ENCODE measurements around the gene TREM1.

TREM1 gene

GRCh38 chr6:41294214-41294872 is 7.9 kb upstream of the TREM1 start:
- DNase-seq = no peak

DNA sequence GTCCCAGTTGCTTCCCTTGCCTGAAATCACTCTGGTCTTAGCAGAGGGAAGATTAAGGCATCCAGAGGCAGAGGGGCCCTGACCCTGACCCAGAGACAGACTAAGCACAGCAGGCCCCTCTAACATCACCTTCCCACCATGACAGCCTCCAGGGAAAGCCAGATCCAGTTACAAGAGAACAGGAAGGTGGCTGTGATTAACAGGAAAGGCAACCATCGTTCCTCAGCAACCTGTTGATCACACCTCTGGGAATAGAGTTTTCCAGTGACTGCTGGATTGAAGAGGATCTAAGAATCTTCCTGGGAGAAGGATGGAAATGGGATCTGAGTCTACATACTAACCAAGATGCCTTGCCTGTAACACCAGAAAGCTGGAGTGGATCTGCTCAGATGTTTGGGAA is 5.2 kb upstream of the TREM1 start:
- DNase-seq = no peak

DNA sequence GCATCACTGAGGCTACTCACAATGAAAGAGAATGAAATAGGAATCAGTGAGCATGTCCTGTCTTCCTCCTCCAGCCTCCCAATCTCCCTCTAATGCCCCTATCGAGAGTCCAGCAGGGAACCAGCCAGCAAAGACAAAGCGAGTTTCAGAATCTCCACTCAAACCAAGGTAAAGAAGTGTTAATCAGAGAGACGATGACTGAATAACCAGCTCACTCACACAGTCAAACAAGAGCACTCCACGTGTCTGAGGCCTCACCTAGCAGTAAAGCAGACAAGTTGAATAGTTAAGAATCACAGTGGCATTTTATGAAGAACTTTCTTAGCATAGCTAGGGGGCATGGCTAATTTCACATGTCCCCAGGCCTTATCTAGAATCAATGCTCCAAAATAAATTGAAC is 3.3 kb upstream of the TREM1 start:
- no peak for DNase-seq

DNA sequence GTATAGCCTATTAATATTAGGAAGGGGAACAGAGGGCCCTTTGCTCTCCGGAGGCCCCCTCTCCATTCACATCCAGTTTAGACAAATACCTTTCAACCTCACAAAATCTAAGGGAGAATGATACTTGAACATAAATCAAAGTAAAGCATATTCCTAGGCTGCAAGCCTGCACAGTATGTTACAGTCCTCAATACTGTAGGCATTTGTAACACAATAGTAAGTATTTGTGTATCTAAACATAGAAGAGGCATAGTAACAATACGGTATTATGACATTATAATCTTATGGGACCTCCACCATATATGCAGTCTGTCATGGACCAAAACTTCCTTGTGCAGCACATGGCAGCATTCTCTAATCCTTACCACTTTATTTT is 2.3 kb upstream of the TREM1 start:
- DNase-seq = no peak

DNA sequence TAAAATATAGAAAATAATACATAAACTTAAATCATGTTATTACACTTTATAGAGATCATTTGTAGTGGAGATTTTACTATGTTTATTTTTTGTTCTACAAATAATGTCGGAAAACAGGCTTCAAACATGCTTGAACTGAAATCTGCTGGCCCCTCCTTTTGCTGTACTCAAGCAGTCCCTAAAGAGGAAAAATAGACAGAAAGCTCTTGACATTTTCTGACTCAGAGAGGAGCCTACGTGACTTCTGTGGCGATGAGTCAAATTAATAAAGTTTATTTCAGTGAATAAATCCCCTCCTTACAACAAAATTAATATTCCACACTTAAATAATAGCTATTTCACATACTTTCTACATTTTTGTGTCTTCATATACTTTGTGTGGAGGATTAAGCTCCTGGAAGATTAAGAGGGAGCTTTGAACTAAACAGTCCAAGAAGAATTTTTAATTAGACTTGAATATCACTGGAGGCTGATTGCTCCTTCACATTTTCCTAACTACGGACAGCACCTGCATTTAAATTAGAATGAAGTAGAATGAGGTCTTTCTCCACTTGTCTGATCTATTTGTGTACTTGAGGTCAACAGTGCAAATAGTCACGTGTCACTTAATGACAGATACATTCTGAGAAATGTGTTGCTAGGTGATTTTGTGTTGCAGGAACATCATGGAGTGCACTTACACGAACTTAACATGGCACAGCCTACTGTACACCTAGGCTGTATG is 1.7 kb upstream of the TREM1 start:
- DNase-seq = no peak

GRCh38 chr6:41284726-41285125 is 1.8 kb downstream of the TREM1 start:
- no peak for DNase-seq

DNA sequence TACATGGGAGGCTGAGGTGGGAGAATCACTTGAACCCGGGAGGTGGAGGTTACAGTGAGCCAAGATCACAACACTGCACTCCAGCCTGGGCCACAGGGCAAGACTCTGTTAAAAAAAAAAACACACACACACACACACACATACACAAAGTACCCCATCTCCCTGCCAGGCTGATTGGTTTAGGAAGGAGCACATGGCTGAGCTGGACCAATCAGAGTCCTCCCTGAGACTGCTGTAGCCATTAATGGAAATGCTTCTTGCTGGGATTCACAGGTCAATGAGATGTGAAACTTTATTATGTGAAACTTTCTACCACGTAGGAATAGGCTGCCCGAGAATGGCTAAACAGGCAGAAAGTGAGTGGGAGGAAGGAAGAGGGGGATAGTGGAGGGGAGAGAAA is 2.9 kb downstream of the TREM1 start:
- DNase-seq = no peak

DNA sequence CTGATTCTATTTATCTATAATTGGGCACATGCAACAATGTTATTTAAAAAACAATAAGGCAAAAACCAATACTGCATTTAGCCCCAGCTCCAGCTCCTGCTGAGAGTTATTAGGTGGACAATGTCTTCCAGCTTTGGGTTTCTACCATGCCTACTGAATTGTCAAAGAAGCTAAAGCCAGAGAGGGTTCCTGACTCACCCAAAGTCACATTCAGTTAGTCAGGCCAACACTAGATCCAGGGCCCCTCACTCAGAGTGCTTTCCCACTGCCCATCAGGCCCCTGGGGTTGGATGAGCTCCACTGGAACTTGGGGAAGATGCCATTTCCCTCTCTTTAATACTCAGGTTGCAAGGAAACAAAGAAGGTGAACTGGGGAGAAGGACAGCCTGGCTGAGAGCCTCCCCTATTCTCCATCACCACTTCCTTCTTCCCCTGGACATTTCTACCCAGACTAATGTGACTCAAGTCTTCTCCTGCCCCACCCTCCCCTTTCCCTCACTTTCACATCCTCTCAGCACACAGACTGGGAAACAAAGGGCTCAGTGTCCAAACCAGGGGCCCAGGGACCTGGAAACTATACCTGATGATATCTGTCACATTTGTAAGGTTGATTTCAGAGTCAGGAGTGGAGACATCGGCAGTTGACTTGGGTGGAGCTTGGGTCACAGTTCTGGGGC is 6.0 kb downstream of the TREM1 start:
- no peak for DNase-seq

DNA sequence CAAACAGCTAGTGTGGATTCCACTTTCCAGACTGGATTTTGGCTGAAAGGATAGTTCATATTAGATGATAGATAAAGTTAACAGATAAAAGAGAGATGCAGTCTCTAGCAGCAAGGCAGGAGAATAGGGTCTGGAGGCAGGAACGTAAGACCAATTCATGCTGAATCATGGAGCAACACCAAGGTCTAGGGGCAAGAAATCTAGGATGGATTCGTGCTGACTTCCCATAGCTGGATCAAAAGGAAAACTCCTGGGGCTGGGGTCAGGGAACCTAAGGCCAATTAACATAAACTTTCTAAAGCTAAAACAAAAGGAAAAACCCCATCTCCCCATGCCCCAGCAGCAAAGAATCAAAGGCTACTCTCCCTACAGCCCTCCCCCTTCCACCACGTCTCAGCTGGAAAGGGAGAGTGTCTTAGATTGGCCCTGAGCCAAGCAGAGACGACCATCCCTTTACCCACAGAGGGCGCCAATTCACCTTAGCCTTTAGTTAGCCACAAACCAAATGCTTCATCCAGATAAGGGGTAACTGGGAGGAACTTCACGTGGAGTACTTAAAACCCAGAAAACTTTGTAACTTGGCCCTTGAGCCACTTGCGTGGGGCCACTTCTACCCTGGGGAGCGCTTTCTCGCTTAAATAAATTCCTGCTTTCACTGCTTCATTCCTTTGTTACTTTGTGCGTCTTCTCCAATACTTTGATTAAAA is 7.6 kb downstream of the TREM1 start:
- DNase-seq = peak; percentile 52

GRCh38 chr6:41277605-41278004 is 8.9 kb downstream of the TREM1 start:
- DNase-seq = no peak

- DNase-seq = no peak
These were observed 11.0 kb downstream of the TREM1 start for GRCh38 chr6:41275489-41275888.

GRCh38 chr6:41274256-41274655 is 12.2 kb downstream of the TREM1 start:
- DNase-seq = no peak

DNA sequence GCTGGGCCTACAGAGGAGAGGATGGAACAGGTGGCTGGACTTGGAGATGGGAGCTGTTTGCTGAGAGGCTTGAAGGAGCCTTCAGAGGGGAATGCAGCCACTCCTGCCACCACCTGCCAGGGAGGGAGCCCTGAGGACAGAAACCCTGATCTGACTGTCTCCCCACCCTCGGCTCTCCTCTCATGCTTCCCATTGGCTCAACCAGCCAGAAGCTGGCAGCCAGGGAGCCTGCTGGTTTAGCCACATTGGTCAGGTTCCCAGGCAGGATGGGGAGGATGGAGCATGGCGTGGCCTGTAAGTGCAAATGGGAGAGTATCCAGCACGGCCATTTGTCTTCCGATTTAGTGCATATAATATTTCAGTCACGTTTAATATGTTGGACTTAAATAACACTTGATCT is 12.8 kb downstream of the TREM1 start:
- no peak for DNase-seq

GRCh38 chr6:41272591-41273240 is 13.8 kb downstream of the TREM1 start:
- no peak for DNase-seq

DNA sequence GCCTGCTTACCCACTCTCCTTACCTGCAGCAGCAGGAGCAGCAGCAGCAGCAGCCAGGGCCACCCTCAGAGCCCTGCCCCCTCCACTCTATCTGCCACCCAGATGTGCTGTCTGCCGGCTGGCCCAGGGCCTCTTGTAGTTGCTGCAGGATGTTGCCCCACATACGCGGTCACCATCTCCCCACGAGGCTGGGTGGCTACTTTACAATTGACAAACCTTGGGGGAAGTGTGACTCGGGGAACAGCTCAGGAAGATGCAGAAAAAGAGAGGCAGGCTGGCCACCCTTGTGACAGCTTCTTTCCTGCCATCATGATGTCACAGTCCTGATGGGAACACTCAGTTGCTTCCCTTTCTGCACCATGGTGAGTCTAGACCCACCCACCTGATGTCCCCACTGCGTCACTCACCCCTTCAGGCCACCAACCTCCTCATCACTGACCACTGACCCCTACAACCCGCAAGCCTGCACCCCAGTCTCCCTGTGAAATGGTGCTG is 14.5 kb downstream of the TREM1 start:
- no peak for DNase-seq

- no peak for DNase-seq
These were observed 16.8 kb downstream of the TREM1 start for GRCh38 chr6:41269716-41270115.

GRCh38 chr6:41269166-41269565 is 17.3 kb downstream of the TREM1 start:
- DNase-seq = no peak

GRCh38 chr6:41268478-41268877 is 18.0 kb downstream of the TREM1 start:
- DNase-seq = no peak

DNA sequence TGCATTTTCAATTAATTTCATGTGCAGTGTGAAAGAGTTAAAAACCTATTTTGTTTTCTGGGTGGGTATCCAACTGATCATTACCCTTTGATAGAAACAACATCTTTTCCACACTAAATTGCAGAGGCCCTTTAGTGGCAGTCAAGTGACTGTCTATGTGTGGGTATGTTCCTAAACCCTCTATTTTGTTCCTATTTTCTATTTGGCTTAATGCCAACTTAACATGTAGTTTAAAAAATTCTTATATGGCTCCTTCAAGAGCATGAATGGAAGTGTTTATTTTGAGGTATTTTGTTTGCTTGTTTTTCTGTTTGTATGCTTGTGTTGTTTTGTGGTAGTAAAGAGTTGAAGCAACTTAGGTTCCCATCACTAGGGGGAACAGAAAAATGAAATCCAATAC is 19.9 kb downstream of the TREM1 start:
- no peak for DNase-seq

DNA sequence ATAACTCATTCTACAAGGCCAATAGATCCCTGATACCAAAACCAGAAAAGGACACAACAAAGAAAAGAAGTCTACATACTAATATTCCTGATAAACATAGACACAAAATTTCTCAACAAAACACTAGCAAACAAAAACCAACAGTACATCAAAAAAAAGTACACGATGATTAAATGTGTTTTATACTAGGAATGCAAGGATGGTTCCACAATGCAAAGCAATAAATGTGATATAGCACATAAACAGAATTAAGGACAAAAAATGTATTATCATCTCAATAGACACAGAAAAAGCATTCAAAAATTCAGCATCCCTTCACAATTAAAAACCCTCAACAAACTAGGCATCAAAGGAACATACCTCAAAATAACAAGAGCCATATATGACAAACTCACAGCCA is 23.2 kb downstream of the TREM1 start:
- DNase-seq = no peak

DNA sequence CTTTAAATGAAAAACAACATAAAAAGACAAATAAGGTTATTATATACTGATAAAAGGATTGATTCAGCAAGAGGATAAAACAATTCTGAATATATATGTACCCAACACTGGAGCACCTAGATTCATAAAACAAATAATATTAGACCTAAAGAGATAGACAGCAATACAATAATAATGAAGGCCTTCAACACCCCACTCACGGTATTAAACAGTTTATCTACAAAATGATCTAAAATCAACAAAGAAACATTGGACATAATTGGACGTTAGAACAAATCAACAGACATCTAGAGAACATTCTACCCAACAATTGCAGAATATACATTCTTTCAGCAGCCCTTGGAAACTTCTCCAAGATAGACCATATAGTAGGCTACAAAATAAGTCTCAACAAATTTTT is 24.1 kb downstream of the TREM1 start:
- DNase-seq = no peak

- no peak for DNase-seq
These were observed 28.3 kb downstream of the TREM1 start for GRCh38 chr6:41258196-41258493.
